ENCODE measurements around the gene SMG6.

The SMG6 gene

DNA sequence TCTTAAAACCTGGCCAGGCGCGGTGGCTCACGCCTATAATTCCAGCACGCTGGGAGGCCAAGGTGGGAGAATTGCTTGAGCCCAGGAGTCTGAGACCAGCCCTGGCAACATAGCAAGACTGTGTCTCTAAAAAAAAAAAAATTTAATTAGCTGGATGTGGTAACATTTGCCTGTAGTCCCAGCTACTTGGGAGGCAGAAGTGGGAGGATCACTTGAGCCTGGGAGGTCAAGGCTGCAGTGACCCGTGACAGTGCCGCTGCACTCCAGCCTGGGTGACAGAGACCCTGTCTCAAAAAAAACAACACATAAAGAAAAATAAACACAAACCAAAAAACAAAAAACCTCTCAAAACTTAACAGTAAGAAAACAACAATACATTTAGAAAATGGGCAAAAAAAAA is 106.3 kb downstream of the SMG6 start:
- no peak for DNase-seq

- DNase-seq: no peak
Observed at GRCh38 chr17:2195729-2196128, 107.9 kb downstream of the SMG6 start.

DNA sequence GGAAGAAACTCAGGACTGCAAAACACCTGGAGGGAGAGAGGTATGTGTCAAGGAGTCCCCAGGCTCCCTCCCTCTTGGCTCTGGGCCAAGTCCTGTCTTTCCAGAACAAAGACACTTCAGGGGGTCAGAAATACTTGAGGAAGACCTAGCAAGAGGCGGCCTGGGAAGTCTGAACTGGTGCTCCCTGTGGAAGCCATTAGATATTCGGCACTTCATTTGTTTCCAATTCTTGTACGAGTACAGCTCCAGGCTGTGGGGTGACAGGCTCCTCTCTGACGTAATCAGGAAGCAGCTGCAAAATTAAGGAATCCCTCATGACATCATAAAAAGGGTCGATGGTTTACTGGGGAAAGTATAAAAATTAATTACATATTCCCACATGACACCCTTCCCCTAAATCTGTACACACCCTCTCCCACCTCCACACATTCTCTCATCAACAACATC is 108.7 kb downstream of the SMG6 start:
- DNase-seq: no peak

DNA sequence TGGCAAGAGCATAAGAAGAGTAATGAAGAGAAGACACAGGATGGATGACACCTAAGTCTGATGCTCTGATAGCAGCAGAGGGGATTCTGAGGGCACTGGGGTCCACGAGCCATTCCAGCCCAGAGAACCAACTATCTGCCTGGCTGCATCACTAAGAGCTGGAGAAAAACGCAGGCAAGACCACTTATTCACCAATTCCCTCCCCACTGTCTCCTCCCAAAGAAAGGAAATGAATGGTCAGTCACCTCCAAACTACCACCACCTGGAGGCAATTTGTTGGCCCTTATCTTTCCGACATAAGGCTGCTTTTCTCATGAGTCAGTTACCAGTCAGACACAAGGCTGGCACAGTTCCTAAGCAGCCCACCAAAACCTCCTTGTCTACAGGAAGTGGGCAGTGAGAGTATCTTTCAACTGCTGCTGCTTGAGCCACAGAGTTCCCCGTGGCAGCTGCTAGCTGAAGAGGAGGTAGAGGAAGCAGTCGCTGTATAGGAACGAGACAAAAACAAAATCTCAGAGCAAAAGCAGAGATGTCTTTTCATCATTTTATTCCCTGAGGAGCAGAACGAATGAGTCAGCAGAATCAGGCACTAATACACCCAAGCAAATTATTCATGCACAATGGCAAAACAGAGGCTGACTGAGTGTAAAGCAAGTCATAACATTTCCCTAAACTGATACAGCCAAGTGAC is 111.1 kb downstream of the SMG6 start:
- peak; percentile 77 for DNase-seq

- DNase-seq: no peak
Observed at GRCh38 chr17:2191785-2192184, 111.8 kb downstream of the SMG6 start.

GRCh38 chr17:2191227-2191626 is 112.4 kb downstream of the SMG6 start:
- no peak for DNase-seq

DNA sequence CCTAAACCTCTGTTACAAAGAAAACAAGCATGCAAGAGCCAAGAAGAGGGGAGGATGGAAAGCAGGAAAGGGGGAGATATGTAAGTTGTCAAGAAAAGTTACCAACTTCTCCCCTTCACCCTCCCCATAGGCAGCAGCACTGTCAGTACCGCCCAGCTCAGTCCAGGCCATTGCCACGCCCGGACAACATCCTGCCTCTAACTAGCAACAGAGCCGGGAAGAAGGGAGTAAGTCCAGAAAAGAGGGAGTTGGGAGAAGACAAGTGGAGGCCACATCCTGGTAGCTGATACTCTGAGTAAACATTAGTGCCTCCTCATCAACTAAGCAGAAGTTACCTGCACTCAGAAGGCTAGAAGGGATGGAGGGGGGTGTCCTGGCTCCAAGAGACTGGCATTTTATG is 113.6 kb downstream of the SMG6 start:
- DNase-seq: no peak

GRCh38 chr17:2188971-2189630 is 114.5 kb downstream of the SMG6 start:
- no peak for DNase-seq

GRCh38 chr17:2187758-2188157 is 115.8 kb downstream of the SMG6 start:
- no peak for DNase-seq

DNA sequence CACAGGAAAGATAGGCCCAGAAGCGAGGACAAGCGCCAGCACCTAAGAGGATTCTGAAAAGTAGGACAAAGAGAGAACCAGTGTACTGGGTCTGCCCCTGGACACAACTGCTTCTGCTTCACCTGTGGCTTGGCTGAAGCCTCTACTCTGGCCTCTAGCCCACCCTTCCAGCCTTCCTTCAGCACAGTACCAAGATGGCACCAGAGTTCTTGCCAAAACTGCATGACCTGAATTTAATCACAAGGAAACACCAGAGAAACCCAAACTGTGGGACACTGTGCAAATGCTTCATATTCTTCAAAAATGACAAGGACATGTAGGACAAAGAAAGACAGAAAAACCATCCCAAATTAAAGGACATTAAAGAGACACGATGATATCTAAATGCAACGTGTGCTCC is 116.6 kb downstream of the SMG6 start:
- no peak for DNase-seq

DNA sequence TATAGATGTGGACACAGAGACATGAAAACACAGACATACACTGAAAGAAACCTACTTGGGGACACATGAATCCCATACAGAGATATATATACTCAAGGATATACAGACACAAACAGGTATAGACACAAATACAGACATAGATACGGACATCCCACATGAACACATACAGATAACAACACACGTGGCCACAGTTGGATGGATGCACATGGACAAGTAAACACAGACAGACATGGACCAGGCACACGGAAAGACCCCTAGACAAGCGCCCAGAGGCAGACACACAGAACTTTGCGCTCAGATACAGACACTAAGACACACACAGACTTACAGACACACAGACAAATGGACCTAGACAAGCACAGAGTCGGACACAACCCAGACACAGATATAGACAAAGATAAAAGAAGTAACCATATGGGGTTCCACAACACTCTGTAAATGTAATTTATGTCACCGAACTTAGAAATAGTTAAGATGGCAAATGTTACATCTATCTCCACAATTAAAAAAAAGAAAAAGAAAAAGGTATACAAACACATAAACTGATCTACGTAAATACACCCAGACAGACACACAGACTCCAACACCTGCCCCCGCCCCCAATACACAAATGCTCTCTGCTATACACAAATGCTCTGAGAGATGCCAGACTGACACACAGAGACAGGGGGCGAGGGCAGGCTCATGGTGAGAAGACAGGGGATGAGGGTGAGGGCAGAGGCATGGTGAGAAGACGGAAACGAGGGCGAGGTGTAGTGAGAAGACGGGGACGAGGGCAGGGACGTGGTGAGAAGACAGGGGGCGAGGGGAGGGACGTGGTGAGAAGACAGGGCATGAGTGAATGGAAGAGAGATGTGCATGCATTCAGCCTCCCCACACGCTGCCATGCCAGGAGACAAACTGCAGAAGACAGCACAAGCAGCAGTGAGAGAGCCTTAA is 118.3 kb downstream of the SMG6 start:
- no peak for DNase-seq

DNA sequence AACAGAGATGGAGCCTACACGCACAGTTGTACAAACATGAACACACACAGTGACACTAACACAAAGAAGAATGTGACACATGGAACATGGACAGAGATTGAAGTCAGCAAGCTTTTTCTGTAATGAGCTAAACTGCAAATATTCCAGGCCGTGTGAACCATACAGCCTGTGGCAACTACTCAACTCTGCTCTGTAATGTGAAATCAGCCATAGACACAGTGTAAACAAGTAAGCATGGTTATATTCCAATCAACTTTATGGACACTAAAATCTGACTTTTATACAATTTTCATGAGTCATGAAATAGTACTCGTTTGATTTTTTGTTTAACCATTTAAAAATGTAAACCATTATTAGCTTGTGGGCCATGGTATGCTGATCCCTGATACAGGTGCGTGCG is 120.2 kb downstream of the SMG6 start:
- no peak for DNase-seq

GRCh38 chr17:2181897-2182448 is 121.6 kb downstream of the SMG6 start:
- DNase-seq: no peak

DNA sequence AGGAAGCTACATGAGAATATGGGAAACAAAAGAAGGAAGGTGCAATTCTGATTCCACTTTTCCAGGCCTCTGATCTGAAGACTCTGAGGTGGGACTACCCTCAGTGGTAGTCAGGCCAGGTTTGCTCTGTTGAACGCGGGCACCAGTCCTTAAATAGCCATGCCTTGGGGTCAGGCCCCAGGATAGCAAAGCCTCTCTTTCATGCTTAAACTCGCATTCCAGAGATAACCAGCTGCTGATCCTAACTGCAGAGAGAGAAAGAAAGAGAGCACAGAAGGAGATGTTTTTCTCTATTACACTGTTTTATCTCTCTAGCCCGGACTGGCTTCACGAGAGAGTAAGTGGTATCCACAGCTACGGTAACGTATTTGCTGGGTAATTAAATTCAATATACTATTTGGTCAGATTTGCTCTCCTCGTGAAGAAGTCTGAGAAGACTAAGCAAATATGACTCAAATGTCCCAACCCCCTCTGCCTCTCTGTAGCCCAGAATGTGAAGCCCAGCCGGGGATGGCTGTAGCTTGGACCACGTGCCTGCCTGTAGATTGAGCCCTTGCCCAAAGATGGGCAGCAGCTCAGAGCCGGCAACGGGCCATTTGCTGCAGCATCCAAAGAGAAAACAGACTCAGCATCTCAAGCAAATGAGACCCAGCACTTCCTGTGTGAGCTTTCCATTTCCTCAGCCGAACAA is 122.2 kb downstream of the SMG6 start:
- no peak for DNase-seq

GRCh38 chr17:2180768-2181167 is 122.8 kb downstream of the SMG6 start:
- no peak for DNase-seq

DNA sequence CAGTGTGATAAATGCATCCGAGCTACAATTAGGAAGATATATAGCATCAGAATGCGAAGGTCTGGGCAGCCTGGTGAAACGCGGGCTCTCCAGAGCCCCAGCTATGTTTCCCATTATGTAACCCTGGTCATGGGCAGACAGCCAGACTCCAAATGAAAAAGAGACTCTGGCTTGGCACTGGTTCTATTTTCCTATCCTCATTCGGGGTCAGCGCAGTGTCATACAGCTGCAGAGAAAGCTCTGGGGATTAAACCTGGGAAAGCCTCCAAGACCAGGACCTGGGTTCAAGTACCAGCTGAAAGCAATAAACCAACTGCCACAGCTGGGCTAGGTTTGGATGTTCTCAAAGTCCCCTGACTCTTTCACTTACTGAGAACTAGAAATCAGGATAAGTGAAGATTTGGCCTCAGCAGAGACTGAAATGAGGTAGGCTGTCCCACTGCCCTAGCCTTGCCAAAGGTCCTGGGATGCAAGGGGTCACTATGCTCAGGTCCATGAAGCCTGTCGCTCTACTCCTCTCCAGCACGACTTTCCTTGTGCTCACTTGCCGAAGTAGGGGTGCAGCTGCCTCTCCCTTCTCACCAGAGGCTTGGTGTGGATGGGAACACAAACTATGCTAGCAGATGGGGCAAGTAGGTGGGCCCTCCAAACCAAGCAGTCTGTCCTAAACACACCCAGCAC is 123.8 kb downstream of the SMG6 start:
- DNase-seq: no peak

DNA sequence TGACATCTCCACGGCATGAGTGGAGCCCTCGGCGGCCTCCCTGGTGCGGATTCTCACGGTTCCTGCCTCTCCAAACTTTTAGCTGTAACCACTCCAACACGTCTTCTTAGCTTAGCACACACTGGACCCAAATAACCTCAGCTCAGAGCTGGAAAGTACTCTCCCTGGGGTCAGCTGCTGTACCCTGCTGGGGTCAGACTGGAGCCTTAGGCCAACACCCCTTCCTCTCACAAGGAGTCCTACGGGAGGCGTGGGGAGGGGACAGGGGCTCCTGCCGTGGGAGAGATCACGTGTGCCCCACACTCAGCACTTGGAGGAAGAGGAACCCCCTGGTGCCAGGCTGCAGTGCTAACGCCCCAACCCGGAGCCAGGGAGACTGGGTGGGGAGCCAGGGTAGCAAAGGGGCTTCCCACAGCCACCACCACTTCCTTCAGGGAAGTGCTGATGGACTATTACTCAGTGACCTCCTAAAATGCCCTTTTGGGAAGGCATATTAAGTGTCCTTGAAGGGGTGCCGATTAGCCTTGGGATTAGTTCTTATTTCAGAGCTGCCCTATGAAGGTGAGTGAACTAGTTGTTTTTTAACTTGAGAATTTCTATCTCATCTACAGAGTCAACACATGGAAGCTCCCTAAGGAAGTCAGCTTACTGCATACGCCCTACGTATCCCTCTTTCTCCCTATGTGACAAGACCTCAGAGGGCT is 124.6 kb downstream of the SMG6 start:
- no peak for DNase-seq

DNA sequence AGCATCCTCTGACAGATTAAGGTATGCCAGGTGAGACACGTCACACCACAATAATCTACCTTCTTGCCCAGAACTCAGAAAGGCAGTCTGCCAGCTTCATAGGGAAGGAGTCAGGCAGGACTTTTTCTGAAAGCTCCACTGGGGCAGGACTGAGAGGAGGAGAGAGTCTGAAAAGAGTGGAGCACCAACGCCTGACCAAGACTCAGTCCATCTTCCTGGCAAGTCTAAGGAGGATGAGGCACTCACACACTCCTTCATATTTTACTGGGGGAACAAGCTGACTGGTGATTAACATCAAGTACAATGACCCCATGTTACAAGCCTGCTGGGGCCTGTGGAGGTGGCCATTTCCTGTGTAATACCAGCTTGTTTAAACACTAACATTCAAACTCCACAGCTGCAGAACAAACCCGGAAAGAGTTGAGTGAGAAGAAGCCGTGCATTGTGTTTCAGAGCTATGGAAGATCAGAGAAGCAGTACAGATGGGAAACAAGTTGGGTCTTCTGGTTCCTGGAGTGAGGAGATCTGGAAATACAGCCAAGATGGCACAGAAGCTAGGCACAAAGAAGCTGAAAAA is 126.3 kb downstream of the SMG6 start:
- no peak for DNase-seq

GRCh38 chr17:2176499-2177169 is 127.0 kb downstream of the SMG6 start:
- DNase-seq: no peak

DNA sequence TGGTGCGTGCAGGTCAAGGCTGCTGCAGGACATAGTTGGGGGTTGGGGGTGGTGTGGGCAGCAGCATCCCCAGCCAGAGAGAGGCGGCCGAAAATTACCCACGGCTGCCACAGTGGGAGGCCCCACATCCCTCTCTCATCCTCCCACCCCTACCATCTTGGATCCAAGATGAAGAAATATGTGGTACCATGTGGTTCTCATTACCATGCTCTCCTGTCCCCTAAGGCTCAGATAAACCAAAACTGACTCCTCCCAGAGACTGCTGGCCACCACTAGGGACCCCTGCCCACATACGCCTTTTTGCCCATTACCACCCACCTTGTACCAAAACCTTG is 128.3 kb downstream of the SMG6 start:
- DNase-seq: no peak
